ENCODE measurements around the gene LRP1B.

Gene LRP1B

DNA sequence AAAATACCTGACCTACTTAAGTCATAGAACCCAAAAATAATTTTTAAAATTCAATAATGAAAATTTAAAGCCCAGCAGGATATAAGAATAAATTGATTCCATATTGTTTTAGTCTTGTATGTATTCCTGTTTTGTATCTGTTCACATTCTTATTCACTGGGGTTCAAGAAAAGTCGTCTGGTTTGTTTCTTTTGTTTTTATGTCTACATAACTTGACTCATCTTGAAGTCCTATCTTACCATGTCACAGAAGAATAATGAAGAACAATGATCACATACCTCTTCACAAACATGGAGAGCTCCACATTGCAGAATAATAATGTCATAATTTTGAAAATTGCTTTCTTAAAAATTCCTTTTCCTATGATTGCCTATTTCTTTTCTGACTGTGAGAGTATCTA lies 43.4 kb upstream of the LRP1B start:
- Histone ChIP-seq H3K4me1 (ENCODE audit: control insufficient read depth in 1 of 2, insufficient read depth in 1 of 2, low read depth in 1 of 2, low read length in 1 of 2) (no peaks in the 10 kb centered on the region), H3K36me3 (no peaks in the 10 kb centered on the region), H3K4me3 (ENCODE audit: low read depth in 1 of 2, low read length in 1 of 2) (no peak overlapping the region), H3K9me3 (no peaks in the 10 kb centered on the region), H3K27me3 (no peaks in the 10 kb centered on the region), H3K27ac (no peak overlapping the region)
- TF ChIP-seq, protein P1, sequence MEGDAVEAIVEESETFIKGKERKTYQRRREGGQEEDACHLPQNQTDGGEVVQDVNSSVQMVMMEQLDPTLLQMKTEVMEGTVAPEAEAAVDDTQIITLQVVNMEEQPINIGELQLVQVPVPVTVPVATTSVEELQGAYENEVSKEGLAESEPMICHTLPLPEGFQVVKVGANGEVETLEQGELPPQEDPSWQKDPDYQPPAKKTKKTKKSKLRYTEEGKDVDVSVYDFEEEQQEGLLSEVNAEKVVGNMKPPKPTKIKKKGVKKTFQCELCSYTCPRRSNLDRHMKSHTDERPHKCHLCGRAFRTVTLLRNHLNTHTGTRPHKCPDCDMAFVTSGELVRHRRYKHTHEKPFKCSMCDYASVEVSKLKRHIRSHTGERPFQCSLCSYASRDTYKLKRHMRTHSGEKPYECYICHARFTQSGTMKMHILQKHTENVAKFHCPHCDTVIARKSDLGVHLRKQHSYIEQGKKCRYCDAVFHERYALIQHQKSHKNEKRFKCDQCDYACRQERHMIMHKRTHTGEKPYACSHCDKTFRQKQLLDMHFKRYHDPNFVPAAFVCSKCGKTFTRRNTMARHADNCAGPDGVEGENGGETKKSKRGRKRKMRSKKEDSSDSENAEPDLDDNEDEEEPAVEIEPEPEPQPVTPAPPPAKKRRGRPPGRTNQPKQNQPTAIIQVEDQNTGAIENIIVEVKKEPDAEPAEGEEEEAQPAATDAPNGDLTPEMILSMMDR (IDR thresholded peaks at IDR 0.05), result no peak

DNA sequence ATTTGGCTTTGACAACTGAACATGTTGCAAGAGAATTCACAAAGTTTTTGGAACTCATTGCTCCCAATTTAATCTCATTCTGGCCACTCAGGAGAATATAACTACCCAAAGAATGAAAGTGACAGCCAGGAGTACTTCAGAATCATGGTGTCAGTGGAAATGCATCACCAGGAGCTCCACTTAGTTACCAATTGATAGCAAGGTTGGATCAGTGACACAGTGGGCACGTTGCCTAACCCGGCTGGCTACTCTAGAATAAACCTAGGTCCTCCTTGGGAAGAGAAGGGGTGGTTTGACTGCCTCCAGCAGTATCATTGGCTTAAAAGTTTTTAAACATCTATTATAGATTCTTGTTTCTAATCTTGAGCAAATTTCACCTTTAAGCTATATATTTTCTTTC lies 40.0 kb upstream of the LRP1B start:
- Histone ChIP-seq H3K36me3 (no peaks in the 10 kb centered on the region), H3K9me3 (no peaks in the 10 kb centered on the region), H3K27ac (no peak overlapping the region), H3K27me3 (no peaks in the 10 kb centered on the region), H3K4me3 (ENCODE audit: low read depth in 1 of 2, low read length in 1 of 2) (no peak overlapping the region), H3K4me1 (ENCODE audit: control insufficient read depth in 1 of 2, insufficient read depth in 1 of 2, low read depth in 1 of 2, low read length in 1 of 2) (no peaks in the 10 kb centered on the region)
- TF ChIP-seq, protein P1 (IDR thresholded peaks at IDR 0.05), result no peak

DNA sequence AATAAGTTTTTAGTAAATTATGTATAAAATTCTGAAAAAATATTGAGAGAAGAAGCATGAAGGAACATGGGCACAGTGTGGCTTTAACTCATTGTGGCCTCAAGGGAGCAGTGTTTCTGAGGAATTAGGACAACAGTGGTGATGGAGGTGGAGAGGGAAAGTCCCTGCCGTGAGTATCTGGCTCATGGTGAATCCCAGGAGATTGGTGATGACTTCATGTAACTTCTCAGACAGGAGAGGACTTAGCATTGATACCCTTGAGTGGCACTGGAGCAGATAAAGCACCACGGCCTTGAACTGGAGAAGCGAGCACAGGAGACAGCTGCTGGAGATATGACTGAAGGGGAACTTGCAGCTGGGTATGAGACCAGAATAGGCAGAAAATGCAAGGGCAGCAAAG lies 35.0 kb upstream of the LRP1B start:
- no peaks in the 10 kb centered on the region for H3K9me3 ChIP-seq
- TF ChIP-seq, protein P1 (IDR thresholded peaks at IDR 0.05), result no peak
- H3K4me3 ChIP-seq (ENCODE audit: low read depth in 1 of 2, low read length in 1 of 2), result no peak overlapping the region
- no peak overlapping the region for H3K27ac ChIP-seq
- no peaks in the 10 kb centered on the region for H3K36me3 ChIP-seq
- H3K4me1 ChIP-seq (ENCODE audit: control insufficient read depth in 1 of 2, insufficient read depth in 1 of 2, low read depth in 1 of 2, low read length in 1 of 2), result no peaks in the 10 kb centered on the region
- no peaks in the 10 kb centered on the region for H3K27me3 ChIP-seq

DNA sequence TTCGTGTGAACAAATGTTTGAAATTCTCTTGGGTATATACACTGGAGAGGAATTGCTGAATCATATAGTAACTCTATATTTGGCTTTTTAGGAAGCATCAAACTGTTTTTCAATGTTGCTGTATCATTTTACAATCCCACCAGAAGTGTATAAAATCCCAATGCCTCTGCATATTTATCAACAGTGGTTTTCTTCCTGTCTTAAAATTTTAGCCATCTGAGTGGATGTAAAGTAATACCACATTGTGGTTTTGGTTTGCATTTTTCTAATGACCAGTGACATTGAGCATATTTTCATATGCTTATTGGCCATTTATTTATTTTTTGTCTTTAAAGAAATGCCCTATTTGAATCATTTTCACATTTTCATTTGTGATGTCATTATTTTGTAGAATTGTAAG lies 22.8 kb upstream of the LRP1B start:
- Histone ChIP-seq H3K4me1 (ENCODE audit: control insufficient read depth in 1 of 2, insufficient read depth in 1 of 2, low read depth in 1 of 2, low read length in 1 of 2) (no peaks in the 10 kb centered on the region), H3K27me3 (no peaks in the 10 kb centered on the region), H3K4me3 (ENCODE audit: low read depth in 1 of 2, low read length in 1 of 2) (no peak overlapping the region), H3K27ac (no peak overlapping the region), H3K9me3 (no peaks in the 10 kb centered on the region), H3K36me3 (no peaks in the 10 kb centered on the region)
- TF ChIP-seq, protein P1 (IDR thresholded peaks at IDR 0.05), result no peak

DNA sequence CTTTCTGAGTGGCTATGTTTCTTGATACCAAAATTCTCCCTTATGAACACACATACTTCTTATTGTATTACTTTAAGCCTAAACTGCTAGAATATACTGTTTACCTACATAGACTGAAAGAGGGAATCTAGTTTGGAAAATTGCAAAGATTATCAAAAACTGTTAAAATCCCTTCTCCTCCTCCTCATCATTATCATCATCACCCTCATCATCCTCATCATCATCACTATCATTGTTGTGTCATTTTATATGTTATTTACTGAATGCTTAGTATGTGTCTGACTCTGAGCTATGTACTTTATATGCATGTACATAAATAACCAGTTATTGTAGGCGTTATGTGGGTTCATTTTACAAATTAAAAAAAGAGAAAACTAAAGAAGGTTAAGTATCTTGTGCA lies 19.6 kb upstream of the LRP1B start:
- no peak overlapping the region for H3K27ac ChIP-seq
- H3K36me3 ChIP-seq, result no peaks in the 10 kb centered on the region
- no peak overlapping the region for H3K4me3 ChIP-seq (ENCODE audit: low read depth in 1 of 2, low read length in 1 of 2)
- H3K4me1 ChIP-seq (ENCODE audit: control insufficient read depth in 1 of 2, insufficient read depth in 1 of 2, low read depth in 1 of 2, low read length in 1 of 2), result no peaks in the 10 kb centered on the region
- no peaks in the 10 kb centered on the region for H3K27me3 ChIP-seq
- TF ChIP-seq, protein P1 (IDR thresholded peaks at IDR 0.05), result no peak
- no peaks in the 10 kb centered on the region for H3K9me3 ChIP-seq

DNA sequence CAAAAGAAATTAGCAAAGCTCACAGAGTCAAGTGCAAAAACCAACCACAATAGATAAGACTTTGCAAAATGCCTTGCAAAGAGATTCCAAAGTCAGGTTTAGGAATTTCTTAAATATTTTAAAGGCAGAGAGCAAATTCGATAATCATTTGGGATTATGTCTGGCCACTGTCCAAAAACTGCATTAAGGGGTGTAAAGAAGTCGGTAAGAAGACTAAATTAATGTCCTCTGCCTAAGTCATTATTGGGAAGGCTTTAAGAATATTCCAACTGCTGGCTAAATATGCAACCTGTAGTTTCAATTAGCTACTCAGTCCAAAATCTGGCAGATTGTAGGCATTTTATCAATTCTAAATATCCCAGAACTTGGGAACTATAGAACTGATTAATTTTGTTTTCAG lies 13.7 kb upstream of the LRP1B start:
- no peaks in the 10 kb centered on the region for H3K36me3 ChIP-seq

More for the DNA sequence above, 13.7 kb upstream of the LRP1B start:
- Histone ChIP-seq H3K27ac (no peak overlapping the region), H3K4me1 (ENCODE audit: control insufficient read depth in 1 of 2, insufficient read depth in 1 of 2, low read depth in 1 of 2, low read length in 1 of 2) (no peaks in the 10 kb centered on the region), H3K4me3 (ENCODE audit: low read depth in 1 of 2, low read length in 1 of 2) (no peak overlapping the region), H3K27me3 (no peaks in the 10 kb centered on the region), H3K9me3 (no peaks in the 10 kb centered on the region)
- TF ChIP-seq, protein P1 (IDR thresholded peaks at IDR 0.05), result no peak

Measured in neutrophil (primary cell).